ENCODE measurements around the gene KLF6.

Gene KLF6

DNA sequence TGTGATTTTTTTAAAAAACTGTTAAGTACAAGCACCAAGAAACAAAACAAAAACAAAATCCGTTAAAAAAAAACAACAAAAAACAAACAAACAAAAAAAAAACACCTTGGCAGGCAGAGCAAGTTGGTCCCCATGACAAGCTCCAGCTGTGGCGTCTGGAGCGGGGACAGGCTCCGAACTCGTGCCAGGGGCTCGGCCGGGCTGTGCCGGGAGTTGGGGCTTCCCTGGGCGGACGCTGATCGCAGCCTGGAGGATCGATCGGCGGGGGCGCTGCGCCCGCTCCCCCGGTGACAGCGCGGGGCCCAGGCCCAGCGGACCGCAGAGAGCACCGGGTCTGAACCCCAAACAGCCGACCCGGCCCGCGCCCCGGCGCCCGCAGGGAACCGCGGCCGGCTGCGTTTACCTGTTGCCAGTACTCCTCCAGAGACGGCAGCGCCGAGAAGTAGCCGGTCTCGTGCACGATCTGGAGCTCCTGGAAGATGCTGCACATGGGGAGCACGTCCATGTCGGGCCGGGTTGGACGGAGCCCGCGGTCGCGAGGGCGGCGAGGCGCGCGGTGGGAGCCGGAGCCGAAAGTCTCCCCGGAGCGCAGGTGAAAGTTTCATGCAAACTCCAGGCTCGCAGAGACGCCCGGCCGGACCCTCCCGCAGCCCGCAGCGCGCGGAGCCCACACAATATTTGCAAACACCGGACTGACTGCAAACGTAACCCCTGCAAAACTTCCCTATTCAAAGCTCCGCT is at the start of gene KLF6:
Gene KLF6 (minus strand): TSS at position 700 of the 741 bp plus-strand sequence. CDS start 195 bp downstream, at position 505.
- DNase-seq (ENCODE audit: low spot score) = peak; percentile 59

GRCh38 chr10:3834404-3834803 is 49.4 kb upstream of the KLF6 start:
- no peak for DNase-seq (ENCODE audit: low spot score)

GRCh38 chr10:3833046-3833445 is 48.0 kb upstream of the KLF6 start:
- DNase-seq (ENCODE audit: low spot score) = no peak

DNA sequence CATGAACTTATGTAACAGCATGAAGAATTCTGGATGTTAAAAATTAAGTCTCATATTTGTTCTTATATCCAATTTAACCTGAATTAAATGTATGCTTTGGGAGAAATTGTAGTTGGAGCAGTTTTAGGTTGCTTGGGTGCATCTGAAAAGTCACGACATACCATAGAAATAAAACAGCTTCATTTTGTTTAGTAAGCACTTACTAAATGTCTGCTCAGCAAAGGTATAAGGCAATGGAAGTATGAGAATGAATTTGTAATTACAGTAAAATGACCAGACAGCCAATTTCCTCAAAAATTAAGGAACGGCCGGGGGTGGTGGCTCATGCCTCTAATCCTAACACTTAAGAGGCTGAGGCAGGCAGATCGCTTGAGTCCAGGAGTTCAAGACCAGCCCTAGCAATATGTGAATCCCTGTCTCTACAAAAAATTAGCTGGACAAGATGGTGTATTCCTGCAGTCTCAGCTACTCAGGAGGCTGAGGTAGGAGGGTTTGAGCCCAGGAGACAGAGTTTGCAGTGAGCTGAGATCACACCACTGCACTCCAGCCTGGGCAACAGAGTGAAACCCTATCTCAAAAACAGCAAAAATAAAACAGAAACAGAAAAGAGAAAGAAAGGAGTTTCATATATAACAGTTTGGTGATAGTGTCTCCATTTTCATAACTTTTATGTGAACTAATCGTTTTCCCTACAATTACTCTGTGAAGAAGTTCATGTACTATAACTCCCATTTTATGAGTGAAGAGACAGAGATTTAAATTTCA is 47.2 kb upstream of the KLF6 start:
- no peak for DNase-seq (ENCODE audit: low spot score)

- no peak for DNase-seq (ENCODE audit: low spot score)
Measured at GRCh38 chr10:3831608-3832007, 46.6 kb upstream of the KLF6 start.

- DNase-seq (ENCODE audit: low spot score) = no peak
Measured at GRCh38 chr10:3830946-3831345, 45.9 kb upstream of the KLF6 start.

GRCh38 chr10:3829156-3830050 is 44.4 kb upstream of the KLF6 start:
- DNase-seq (ENCODE audit: low spot score) = no peak

GRCh38 chr10:3828404-3829155 is 43.6 kb upstream of the KLF6 start:
- DNase-seq (ENCODE audit: low spot score) = peak; percentile 38

DNA sequence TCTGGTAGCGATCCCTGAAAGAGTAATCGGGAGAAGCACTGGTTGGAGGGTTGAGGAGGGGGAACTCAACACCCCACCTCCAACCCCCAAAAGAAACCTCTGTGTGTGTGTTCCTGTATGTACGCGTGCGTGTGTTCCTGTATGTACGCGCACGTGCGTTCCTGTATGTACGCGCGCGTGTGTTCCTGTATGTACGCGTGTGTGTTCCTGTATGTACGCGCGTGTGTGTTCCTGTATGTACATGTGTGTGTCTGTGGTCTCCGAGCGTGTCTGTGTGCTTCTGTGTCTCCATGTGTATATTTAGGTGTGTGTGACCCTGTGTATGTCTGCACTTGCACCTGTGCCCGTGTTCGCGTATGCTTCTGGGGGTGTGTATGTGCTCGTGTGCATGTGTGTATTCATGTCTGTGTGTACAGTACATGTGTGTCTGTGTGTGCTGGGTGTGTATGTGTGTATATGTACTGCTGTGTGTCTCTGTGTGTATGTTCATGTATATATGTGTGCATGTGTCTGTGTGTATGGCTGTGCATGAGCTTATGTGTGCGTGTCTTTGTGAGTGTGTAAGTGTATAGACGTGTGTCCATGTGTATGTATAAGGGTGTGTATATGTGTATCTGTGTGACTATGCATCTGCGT is 42.9 kb upstream of the KLF6 start:
- no peak for DNase-seq (ENCODE audit: low spot score)

- DNase-seq (ENCODE audit: low spot score) = no peak
Measured at GRCh38 chr10:3827266-3827665, 42.3 kb upstream of the KLF6 start.

- DNase-seq (ENCODE audit: low spot score) = no peak
Measured at GRCh38 chr10:3825862-3826351, 40.9 kb upstream of the KLF6 start.

DNA sequence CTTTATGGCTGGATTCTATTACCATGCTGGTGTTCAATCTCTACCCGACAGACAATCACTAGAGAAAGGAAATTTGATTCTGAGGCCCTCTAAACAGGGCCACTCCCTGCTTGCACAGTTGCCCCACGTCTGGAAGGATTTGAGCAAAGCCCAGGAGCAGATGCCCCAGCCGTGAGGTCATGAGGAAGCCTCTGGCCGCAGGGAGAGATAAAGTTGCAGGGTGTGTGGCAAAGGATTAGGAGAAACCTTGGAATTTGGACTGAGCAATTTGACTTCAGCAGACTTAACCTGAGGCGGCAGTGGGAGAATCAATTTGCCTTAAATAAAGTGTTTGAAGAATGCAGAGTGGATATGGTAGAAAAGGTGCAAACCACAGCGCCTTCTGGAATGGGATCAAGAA is 40.2 kb upstream of the KLF6 start:
- DNase-seq (ENCODE audit: low spot score) = no peak

DNA sequence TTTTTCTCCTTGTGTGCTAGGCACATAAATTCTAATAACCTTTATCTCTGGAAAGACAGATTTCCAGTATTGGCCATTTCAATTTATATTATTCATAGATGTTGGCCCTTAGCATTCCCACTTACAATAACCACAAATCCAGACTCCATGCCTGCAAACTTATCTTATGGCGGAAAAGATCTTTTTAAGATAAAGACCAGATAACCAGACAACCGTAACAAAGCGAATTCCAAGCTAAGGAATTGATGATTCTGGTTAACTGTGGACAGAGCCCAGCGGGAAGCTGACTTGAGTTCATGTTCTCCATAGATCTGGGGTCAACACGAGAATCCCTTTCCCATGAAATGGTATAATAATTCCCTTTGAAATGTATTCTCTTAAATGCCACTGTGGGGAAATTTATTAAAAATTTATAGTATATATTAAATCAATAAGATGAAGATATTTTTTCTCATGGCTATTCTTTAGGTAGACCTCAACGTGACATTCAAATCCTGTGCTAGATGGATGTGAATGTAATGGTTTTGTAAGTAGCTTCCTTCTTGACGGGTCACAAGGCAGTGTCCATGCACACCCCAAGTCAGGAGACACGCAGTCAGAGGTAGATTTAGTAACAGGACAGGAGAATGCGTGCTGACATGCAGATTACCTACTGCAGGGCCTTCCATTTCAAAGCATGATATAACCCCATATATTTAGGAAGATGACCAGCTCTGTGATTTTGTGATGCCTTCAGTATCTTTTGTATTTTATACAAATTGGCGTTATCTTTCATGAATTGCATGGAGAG is 37.7 kb upstream of the KLF6 start:
- no peak for DNase-seq (ENCODE audit: low spot score)

GRCh38 chr10:3820255-3820654 is 35.2 kb upstream of the KLF6 start:
- DNase-seq (ENCODE audit: low spot score) = no peak

GRCh38 chr10:3816995-3817394 is 32.0 kb upstream of the KLF6 start:
- DNase-seq (ENCODE audit: low spot score) = no peak

DNA sequence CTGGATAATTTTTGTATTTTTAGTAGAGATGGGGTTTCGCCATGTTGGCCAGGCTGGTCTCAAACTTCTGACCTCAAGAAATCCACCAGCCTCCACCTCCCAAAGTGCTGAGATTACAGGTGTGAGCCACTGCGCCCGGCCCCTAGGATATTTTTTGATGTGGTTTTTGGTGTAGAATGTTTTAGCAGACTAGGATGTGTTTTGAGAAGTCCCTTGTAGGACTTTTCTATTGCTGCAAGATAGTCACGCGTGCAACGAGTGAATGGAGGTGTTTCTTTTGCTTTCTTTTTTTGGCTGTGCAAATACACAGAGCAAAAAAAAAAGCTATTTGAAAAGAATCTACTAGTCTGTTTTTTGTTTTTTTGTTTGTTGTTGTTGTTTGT is 29.8 kb upstream of the KLF6 start:
- DNase-seq (ENCODE audit: low spot score) = no peak

DNA sequence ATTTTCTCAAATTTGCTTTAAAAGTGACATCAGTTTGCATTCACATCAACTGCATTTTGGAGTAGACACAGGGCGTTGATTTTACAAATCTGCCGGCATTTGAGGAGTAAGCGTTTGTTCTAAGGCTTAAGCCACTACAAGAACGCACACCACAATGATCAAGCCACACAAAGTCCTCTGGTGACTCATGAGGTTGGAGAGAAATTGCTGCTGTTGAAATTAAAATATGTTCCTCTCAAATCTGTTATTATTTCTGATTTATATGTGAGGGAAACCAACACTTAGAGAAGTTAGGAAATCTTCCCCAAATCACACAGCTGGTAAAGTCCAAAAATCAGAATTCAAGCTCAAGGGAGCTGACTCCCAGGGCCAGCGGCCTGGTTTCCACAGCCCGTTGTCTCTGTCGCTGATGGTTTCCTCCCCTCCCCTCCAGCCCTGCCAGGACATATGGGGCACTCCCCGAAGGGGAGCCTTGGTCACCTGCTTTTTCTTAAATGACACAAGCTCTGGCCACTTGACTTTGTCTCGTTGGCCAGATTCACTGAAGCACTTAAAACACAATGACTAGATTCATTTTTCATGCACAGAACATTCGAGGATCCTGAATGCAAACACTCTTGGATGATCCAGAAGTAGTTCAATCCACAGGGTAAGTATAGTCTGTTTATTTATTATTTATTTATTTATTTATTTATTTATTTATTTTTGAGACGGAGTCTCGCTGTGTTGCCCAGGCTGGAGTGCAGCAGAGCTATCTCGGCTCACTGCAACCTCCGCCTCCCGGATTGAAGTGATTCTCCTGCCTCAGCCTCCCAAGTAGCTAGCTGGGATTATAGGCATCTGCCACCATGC is 29.2 kb upstream of the KLF6 start:
- no peak for DNase-seq (ENCODE audit: low spot score)

GRCh38 chr10:3813267-3813666 is 28.3 kb upstream of the KLF6 start:
- no peak for DNase-seq (ENCODE audit: low spot score)

GRCh38 chr10:3812141-3812540 is 27.1 kb upstream of the KLF6 start:
- DNase-seq (ENCODE audit: low spot score) = no peak
